ENCODE results near the gene SLC35F1.

Gene SLC35F1

DNA sequence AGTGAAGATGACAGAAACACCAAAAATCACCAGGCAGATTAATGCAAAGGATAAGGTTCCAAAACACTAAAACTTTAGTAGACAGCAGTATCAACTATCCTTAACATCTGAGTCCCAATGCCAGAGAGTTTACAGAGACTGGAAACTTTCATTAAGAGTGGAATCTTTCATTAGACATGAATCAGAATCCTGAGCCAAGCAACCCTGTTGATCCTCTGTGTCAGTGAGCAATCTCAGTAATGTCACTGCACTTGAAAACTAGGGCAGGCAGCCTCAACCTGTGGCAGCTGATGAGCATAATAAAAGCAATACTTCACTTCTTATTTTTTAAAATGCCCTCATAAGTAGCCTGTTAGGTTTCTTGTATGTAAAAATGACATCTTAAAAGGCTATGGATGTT lies 388.3 kb downstream of the SLC35F1 start:
- TF ChIP-seq, protein P1, sequence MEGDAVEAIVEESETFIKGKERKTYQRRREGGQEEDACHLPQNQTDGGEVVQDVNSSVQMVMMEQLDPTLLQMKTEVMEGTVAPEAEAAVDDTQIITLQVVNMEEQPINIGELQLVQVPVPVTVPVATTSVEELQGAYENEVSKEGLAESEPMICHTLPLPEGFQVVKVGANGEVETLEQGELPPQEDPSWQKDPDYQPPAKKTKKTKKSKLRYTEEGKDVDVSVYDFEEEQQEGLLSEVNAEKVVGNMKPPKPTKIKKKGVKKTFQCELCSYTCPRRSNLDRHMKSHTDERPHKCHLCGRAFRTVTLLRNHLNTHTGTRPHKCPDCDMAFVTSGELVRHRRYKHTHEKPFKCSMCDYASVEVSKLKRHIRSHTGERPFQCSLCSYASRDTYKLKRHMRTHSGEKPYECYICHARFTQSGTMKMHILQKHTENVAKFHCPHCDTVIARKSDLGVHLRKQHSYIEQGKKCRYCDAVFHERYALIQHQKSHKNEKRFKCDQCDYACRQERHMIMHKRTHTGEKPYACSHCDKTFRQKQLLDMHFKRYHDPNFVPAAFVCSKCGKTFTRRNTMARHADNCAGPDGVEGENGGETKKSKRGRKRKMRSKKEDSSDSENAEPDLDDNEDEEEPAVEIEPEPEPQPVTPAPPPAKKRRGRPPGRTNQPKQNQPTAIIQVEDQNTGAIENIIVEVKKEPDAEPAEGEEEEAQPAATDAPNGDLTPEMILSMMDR (IDR thresholded peaks at IDR 0.05), result no peak

DNA sequence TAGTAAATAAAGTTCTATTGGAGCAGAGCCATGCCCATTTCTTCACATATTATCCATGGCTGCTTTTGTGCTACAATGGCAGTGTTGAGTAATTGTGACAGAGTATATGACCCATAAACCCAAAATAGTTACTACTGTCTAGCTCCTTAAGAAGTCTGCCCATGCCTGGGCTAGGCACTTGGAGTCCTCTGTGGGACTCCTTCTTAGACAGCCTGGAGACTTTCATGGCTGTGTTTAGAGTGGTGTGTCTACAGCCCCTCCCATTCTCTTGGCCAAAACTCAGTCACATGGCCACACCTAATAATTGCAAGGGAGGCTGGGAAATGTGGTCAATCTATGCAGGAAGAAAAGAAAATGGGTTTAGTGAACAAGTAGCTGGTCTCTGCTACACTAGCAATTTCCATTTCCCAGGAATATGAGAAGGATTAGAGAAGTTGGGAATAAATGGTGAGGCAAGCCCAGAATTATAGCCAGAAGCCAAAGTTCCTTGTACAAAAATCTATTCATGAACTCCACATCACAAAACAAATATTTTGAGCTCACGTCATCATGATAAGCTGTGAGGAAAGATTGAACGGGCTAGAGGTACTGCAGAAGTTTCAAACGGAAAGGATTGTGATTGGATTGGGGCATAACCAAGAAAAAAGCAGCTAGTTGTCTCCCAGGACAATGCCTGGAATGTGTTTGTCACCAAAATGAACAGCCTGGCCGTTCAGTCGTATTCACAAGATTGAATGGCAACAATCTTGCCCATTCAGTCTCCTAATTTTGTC lies 389.3 kb downstream of the SLC35F1 start:
- TF ChIP-seq, protein P1 (IDR thresholded peaks at IDR 0.05), result no peak

DNA sequence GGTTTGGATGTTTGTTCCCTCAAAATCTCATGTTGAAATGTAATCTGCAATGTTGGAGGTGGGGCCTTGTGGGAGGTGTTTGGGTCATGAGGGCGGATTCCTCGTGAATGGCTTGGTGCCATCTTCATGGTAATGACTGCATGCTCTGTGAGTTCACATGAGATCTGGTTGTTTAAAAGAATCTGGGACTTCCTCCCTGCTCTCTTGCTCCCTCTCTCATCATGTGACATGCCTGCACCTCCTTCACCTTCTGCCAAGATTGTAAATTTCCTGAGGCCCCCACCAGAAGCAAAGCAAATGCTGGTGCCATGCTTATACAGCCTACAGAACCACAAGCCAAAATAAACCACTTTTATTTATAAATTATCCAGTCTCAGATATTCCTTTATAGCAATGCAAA lies 390.8 kb downstream of the SLC35F1 start:
- TF ChIP-seq, protein P1 (IDR thresholded peaks at IDR 0.05), result no peak

DNA sequence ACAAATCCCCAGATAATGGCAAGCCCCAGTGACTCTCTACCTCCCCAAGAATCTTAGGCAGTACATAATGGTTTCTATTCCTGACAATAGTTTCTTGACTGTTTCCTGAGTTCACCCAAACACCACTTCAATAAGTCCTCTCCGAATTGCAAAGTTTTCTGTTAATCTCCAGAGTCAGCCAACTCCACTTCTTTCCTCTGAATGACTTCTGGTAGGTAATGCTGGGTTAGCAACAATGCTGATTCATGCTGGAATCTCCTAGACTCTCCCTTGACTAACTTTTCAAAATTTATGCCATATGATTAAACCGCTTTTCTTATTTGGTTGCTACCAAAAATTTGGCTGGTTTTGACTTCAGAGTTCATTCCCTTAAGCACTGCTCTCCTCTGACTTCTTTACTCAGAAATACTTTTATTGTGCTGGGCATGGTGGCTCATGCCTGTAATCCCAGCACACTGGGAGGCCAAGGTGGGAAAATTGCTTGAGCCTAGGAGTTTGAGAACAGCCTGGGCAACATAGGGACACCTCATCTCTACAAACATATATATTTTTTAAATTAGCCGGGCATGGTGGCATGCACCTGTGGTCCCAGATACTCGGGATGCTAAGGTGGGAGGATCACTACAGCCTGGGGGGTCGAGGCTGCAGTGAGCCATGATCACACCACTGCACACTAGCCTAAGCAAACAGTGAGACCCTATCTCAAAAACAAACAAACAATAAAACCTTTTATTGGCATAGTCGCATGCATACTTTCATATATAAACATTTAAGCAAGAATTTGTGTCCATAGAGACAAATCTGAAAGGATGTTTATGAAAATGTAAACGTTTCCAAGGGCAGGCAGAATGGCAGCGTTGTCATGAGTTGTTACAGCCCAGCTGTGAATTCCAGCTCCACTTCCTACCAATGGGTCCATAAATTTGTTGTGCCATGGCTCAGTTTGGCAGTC lies 391.7 kb downstream of the SLC35F1 start:
- TF ChIP-seq, protein P1 (IDR thresholded peaks at IDR 0.05), result no peak

DNA sequence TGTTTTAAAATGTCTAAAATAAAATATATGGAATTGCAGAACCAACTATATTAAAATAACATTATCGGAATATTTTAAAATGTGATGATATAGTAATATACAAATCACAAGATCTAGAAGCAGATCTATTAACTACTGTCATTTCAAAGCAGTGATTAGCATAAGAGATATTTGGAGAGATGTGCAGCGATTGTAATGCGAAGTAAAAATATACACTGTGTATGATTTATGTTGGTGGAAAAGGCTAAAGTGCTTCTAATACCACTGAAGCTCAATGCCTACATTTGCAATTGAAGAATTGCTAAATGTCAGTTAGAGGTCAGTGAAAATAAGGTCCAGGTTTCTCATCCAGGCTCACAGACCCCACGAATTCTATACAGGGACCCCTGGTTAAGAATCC lies 392.4 kb downstream of the SLC35F1 start:
- TF ChIP-seq, protein P1 (IDR thresholded peaks at IDR 0.05), result no peak

DNA sequence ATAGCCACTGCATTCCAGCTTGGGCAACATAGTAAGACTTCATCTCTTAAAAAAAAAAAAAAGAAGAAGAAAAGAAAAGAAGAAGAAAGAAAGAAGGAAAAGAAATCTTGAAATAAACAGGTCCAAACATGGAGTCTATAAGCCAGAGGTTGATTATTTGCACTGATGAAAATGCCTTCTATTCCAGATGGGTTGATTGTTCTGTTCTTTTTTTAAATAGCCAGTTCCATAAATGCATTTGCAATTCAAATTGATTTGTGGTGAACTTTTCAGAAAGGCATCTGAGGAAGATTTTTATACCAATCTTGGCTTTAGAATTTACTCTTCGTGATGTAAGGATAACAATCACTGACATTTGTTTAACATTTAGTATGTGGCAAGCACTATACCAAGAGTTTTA lies 397.3 kb downstream of the SLC35F1 start:
- TF ChIP-seq, protein P1 (IDR thresholded peaks at IDR 0.05), result no peak

DNA sequence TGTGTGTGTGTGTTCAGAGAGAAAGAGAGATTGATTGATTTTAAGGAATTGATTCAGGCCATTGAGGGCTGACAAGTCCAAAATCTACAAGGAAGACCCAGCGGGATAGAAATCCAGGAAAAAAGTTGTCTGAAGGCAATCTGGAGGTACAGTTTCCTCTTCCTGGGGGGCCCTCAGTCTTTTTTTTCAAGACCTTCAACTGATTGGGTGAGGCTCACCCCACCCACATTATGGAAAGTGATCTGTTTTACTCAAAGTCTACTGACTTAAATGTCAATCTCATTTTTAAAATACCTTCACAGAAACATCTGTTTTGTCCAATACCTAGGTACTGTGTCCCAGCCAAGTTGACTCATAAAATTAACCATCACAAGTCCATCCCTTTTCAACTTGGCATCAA lies 398.0 kb downstream of the SLC35F1 start:
- TF ChIP-seq, protein P1 (IDR thresholded peaks at IDR 0.05), result no peak
